Upper lobe of left lung (tissue), 6 donors: ENCODE data around the gene OXTR. TPM values are rescaled to one million over a fixed set of nuclear protein-coding genes. Genes with fewer than 3 reads are reported as not detected.

Experiments used
- ATAC-seq, 2 donors: fragments of 200-7000 bp; cut with Tn5 transposase; one replicate each; pipeline ENCODE4 v1.9.1; 2022; ENCODE audit warnings: mild to moderate bottlenecking in 2 of 2, moderate library complexity in 2 of 2; ENCODE audit not compliant: low FRiP score in 2 of 2
- DNase-seq, 2 donors: peaks; one replicate each; pipeline ENCODE4 v3.0.0-alpha.2; 2019 to 2020
- H3K27ac ChIP-seq, 4 donors: fragments of 200-600 bp; sonication (generic); one replicate each; pipeline ENCODE4 v1.5.1; 2016 to 2019
- H3K27me3 ChIP-seq, 4 donors: fragments of 200-600 bp; sonication (generic); one replicate each; pipeline ENCODE4 v1.5.1; 2017 to 2019
- H3K36me3 ChIP-seq, 4 donors: fragments of 200-600 bp; sonication (generic); one replicate each; pipeline ENCODE4 v1.5.1; 2016 to 2019
- H3K4me1 ChIP-seq, 4 donors: fragments of 200-600 bp; sonication (generic); one replicate each; pipeline ENCODE4 v1.5.1; 2018 to 2019
- H3K4me3 ChIP-seq, 4 donors: fragments of 200-600 bp; sonication (generic); one replicate each; pipeline ENCODE4 v1.5.1; 2017 to 2019; ENCODE audit warnings: mild to moderate bottlenecking in 2 of 4, moderate library complexity in 1 of 4
- H3K9me3 ChIP-seq, 4 donors: fragments of 200-600 bp; sonication (generic); one replicate each; pipeline ENCODE4 v1.5.1; 2018 to 2019
- EP300 ChIP-seq, 4 donors: sonication (generic); formaldehyde crosslinking; IDR thresholded peaks; one replicate each; pipeline ENCODE4 v1.5.1; 2017; ENCODE audit warnings: antibody characterized with exemption in 4 of 4, control low read depth in 2 of 4
- POLR2A ChIP-seq, 4 donors: fragments of 450-650 bp; IDR thresholded peaks; one replicate each; pipeline ENCODE4 v1.5.1; 2016 to 2017; ENCODE audit warnings: antibody characterized with exemption in 4 of 4, mild to moderate bottlenecking in 2 of 4
- POLR2AphosphoS5 ChIP-seq, 2 donors: sonication (generic); formaldehyde crosslinking; IDR thresholded peaks; one replicate each; pipeline ENCODE4 v1.5.1; 2017; ENCODE audit warnings: antibody characterized with exemption in 2 of 2
- WGBS, 2 donors: methylation state at CpG; one replicate each; pipeline ENCODE4 v1.1.5; 2017 to 2018; 5-methylcytosine and 5-hydroxymethylcytosine counted together
- total RNA-seq, 6 donors: library from RNA; depleted of rRNA in 4 of 6; stranded (reverse); fragments of >200 nt in 4 of 6; gene quantifications; one replicate each; pipeline versions ENCODE4 v1.1.0 to v1.2.1, GENCODE V29; 2016 to 2021
- TF ChIP-seq, protein P1 (sequence below), 6 experiments: fragments of 450-650 bp in 4 of 6; fragments of 200-600 bp in 2 of 6; sonication (generic) in 2 of 6; IDR thresholded peaks; one replicate each; pipeline ENCODE4 v1.5.1; 2016 to 2019; ENCODE audit warnings: antibody characterized with exemption in 6 of 6
- donor health status: DM: no; HTN: no; CAD: no; lungs with moderate emphysema.
- donor health status: DM: no; HTN: yes; CAD: no; lungs with severe emphysema.

The OXTR gene
- total RNA-seq, 6 donors from 2014 or later, result 0.15 to 11.5 (median 0.45) TPM; not detected in 2

DNA sequence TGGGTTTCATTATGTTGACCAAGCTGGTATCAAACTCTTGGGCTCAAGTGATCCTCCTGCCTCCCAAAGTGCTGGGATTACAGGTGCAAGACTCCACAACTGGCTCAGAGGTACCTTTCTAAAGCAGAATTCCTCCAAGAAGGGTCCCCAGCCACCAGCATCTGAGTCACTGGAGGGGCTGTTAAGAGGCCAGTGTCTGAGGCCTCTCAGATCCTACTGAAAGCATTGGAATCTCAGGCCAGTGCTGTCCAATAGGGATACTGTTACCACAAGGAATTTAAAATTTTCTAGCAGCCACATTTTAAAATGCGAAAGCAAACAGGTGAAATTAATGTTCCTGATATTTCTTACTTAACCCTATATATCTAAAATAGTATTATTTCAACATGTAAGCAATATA is 34.5 kb downstream of the OXTR start:
- TF ChIP-seq POLR2AphosphoS5 (IDR thresholded peaks at IDR 0.05) (no peak), POLR2A (IDR thresholded peaks at IDR 0.05) (no peak), EP300 (IDR thresholded peaks at IDR 0.05) (no peak)
- TF ChIP-seq, protein P1, sequence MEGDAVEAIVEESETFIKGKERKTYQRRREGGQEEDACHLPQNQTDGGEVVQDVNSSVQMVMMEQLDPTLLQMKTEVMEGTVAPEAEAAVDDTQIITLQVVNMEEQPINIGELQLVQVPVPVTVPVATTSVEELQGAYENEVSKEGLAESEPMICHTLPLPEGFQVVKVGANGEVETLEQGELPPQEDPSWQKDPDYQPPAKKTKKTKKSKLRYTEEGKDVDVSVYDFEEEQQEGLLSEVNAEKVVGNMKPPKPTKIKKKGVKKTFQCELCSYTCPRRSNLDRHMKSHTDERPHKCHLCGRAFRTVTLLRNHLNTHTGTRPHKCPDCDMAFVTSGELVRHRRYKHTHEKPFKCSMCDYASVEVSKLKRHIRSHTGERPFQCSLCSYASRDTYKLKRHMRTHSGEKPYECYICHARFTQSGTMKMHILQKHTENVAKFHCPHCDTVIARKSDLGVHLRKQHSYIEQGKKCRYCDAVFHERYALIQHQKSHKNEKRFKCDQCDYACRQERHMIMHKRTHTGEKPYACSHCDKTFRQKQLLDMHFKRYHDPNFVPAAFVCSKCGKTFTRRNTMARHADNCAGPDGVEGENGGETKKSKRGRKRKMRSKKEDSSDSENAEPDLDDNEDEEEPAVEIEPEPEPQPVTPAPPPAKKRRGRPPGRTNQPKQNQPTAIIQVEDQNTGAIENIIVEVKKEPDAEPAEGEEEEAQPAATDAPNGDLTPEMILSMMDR (IDR thresholded peaks at IDR 0.05), result no peak
- 97 to 100% methylated on average over 1 of the region's 1 CpG for WGBS, 2 donors
- Histone ChIP-seq H3K4me1 (no peaks in the 10 kb centered on the region), H3K4me3 (no peak overlapping the region), H3K36me3 (no peaks in the 10 kb centered on the region), H3K27ac (no peak overlapping the region), H3K9me3 (no peaks in the 10 kb centered on the region), H3K27me3 (no peaks in the 10 kb centered on the region)
- ATAC-seq (no peak), DNase-seq (no peak)

DNA sequence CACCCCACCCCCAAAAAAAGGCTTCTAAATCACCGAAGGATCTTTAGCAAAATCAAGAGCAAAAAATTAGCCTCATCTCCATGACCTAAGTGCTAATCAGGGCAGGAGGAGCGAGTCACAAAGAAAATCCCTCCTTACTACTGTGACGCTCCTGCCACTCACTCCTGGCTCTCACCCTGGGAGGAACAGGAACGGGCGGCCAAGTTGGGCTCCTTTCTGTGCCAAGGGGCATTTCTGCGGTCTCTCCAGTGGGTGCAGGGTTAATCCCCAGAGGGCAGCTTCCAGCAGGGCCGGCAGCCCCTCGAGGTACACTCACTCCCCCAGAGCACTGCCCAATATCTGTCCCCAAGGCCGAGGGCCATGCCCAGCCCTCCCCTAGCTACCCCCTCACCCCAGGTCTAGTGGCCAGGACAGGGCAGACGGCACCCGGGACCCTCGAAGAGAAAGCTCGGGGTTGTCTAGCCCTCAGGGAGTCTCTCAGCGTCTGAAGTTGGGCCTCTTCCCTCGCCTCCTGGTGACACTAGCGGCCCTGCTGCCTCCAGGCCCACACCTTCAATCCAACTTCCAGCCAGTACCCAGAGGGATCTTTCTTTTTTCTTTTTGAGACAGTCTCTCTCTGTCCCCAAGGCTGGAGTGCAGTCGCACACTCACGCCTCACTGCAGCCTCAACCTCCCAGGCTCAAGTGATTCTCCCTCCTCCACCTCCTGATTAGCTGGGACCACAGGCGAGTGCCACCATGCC is 35.1 kb downstream of the OXTR start:
- peak in 1 of 2 donors; percentile 45 for DNase-seq
- no peak overlapping the region for H3K27ac ChIP-seq
- H3K4me1 ChIP-seq, result no peaks in the 10 kb centered on the region
- H3K9me3 ChIP-seq, result no peaks in the 10 kb centered on the region
- no peaks in the 10 kb centered on the region for H3K36me3 ChIP-seq
- H3K27me3 ChIP-seq, result no peaks in the 10 kb centered on the region
- WGBS, 2 donors, result 86 to 93% methylated on average over 14 to 19 of the region's 19 CpGs
- peak in 1 of 2 donors; percentile 6 for ATAC-seq
- TF ChIP-seq POLR2AphosphoS5 (IDR thresholded peaks at IDR 0.05) (no peak), EP300 (IDR thresholded peaks at IDR 0.05) (no peak), POLR2A (IDR thresholded peaks at IDR 0.05) (no peak)
- TF ChIP-seq, protein P1 (IDR thresholded peaks at IDR 0.05), result no peak
- H3K4me3 ChIP-seq, result peak overlapping the region in 1 of 4 donors; percentile 14

DNA sequence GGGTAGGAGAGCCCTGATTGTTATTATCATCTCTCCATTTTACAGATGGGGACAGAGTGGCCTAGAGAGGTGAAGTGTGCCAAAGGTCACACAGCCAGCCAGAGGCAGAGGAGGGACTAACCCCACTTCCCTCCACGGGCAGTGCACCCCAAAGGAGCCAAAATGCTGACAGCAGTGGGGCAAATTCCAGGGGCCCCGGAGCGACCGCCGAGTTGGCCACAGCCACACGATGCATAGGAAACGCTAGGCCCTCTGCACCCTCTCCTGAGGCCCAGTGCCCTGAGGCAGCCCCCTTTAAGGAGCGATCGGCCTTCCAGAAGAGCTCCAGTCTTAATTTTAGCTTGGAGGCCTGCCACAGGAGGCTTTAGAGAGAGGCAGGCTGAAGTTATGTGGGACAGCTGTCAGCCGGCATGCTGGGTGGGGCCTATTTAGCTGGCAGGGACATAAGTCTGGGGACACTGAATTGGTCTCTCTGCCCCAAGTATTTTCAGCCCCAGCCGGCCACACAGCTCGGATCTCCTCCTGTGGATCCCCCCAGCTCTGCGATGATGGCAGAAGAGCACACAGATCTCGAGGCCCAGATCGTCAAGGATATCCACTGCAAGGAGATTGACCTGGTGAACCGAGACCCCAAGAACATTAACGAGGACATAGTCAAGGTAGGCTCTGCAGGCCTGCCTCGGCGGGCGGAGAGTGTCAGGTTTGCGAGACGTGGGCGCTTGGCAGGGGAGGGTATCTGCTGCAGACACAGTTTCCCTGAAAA is 35.9 kb downstream of the OXTR start, which contains the start of gene CAV3:
TSS of gene CAV3 (plus strand) at position 471 of the 763 bp plus-strand sequence. CDS start at position 546, 75 bp downstream.
- TF ChIP-seq POLR2AphosphoS5 (IDR thresholded peaks at IDR 0.05) (no peak), POLR2A (IDR thresholded peaks at IDR 0.05) (no peak), EP300 (IDR thresholded peaks at IDR 0.05) (no peak)
- TF ChIP-seq, protein P1 (IDR thresholded peaks at IDR 0.05), result no peak
- H3K36me3 ChIP-seq, result no peaks in the 10 kb centered on the region
- WGBS, 2 donors, result 65 to 79% methylated on average over 4 to 23 of the region's 23 CpGs
- no peaks in the 10 kb centered on the region for H3K4me1 ChIP-seq
- H3K9me3 ChIP-seq, result no peaks in the 10 kb centered on the region
- peak within 1 kb of the TSS in 1 of 4 donors; percentile 14 for H3K4me3 ChIP-seq
- no peak for DNase-seq
- no peaks in the 10 kb centered on the region for H3K27me3 ChIP-seq
- no peak for ATAC-seq
- H3K27ac ChIP-seq, result no peak within 1 kb of the TSS

DNA sequence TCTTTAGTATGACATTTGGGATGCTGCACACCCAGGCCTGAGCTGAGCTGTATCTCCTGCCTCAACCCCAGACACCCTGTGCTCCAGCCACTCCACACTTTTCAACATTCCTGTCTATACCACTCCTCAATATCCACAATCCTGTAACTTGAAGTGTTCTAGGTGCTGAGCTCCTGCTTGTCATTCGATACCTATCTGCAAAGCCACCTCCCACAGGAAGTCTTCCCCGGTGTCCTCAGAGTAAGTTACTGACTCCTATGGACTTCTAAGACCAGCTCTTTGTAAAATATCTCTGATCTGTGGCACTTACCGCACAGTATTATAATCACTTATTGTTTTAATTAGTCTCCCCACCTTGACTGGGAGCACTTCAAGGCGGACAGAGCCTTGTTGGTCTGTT is 37.0 kb downstream of the OXTR start:
- H3K9me3 ChIP-seq, result no peaks in the 10 kb centered on the region

More for the DNA sequence above, 37.0 kb downstream of the OXTR start:
- TF ChIP-seq EP300 (IDR thresholded peaks at IDR 0.05), result no peak
- TF ChIP-seq POLR2AphosphoS5 (IDR thresholded peaks at IDR 0.05), result no peak
- no peak for TF ChIP-seq POLR2A (IDR thresholded peaks at IDR 0.05)
- TF ChIP-seq, protein P1 (IDR thresholded peaks at IDR 0.05), result no peak
- no peak for ATAC-seq
- Histone ChIP-seq H3K27ac (no peak overlapping the region), H3K36me3 (no peaks in the 10 kb centered on the region), H3K27me3 (no peaks in the 10 kb centered on the region), H3K4me3 (no peak overlapping the region), H3K4me1 (no peaks in the 10 kb centered on the region)
- WGBS, 2 donors, result 76 to 85% methylated on average over 4 of the region's 4 CpGs
- no peak for DNase-seq
